ENCODE results near the gene SLC38A10.

SLC38A10 gene

DNA sequence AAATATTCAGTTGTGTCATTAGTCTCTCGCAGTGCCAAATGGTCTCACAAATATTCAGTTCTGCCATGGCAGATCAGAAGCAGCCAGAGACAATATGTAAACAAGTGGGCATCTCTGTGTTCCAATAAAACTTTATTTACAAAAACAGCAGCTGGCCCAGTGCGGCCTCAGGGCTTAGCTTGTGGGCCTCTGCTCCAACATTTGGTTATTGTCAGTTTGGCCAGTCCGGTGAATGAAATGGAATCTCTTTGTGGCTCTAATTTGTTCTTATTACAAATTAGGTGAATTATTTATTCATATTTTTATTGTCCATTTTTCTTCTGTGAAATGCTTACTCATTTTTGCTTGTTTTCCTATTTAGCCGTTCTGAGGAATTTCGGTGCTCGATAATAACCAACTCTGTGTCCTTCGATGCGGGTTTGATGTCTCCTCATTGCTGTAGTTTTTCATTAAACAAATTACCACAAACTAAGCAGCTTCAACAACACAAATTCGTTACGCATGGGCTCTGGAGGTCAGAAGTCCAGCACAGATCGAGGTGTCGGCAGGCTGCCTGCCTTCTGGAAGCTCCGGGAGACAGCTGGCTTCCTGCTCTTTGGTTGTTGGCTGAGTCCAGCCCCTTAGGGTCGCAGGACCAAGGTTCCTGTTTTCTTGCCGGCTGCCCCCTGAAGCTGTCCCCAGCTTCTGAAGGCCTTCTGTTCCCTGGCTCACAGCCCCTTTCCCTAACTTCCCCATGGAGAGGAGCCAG lies 4.1 kb upstream of the SLC38A10 start:
- no peak for DNase-seq (ENCODE audit: low read depth)

- DNase-seq (ENCODE audit: low read depth), result no peak
Measured at GRCh38 chr17:81298325-81298990, 3.4 kb upstream of the SLC38A10 start.

DNA sequence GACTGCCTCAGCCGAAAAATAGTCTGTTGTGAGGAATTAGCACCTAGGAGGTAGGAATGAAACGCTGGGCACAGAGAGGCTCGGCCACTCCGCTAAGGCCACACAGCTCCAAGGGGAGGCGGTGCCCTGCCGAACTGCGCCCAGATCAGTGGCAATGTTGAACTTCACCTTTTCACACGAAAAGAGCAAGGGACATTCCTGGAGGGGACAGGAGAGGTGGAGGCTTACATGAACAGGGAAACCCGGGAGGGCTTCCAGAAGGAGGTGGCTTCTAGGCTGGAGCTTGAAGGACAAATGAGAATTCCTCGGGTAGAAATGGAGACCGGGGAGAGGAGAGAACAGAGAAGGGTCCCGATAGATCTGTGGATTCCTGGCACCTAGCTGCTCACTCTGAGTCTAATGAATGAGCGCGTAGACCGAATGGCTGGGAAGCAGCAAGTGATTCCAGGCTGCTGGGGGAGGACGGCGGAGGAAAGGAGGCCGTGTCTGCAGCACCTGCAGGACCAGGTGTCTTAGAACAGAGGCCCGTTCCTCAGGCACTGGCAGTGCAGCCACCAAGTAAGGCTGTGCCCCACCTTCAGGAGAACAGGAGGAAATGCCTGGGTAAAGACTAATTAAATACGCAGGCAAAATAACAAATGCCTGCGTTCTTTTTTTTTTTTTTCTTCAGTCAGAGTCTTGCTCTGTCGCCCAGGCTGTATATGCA lies 722 bp upstream of the SLC38A10 start:
- peak; percentile 29 for DNase-seq (ENCODE audit: low read depth)

GRCh38 chr17:81294512-81295030 lies 536 bp downstream of the SLC38A10 start:
- DNase-seq (ENCODE audit: low read depth), result no peak

DNA sequence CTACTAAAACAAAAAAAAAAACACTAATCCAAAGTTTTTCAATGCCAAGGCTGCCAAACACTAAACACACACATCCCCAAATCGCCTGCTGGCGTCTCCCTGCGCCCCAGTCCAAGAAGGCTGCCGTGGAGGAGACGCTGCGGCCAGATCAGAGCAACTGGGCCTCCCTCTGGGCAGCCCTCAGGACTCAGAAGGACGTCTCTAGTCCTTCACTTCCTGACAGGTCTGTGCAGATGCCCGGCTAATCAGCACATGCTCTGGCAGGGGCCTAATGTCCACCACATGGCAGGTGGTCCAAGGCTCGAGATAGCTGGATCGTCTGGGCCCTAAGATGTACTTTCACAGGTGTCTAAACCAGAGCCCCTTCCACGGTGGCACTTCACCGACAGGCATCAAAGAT lies 2.7 kb downstream of the SLC38A10 start:
- no peak for DNase-seq (ENCODE audit: low read depth)

- DNase-seq (ENCODE audit: low read depth), result peak; percentile 57
Measured at GRCh38 chr17:81291662-81292061, 3.4 kb downstream of the SLC38A10 start.

GRCh38 chr17:81290230-81290629 lies 4.9 kb downstream of the SLC38A10 start:
- no peak for DNase-seq (ENCODE audit: low read depth)

- DNase-seq (ENCODE audit: low read depth), result no peak
Measured at GRCh38 chr17:81289627-81290026, 5.5 kb downstream of the SLC38A10 start.

DNA sequence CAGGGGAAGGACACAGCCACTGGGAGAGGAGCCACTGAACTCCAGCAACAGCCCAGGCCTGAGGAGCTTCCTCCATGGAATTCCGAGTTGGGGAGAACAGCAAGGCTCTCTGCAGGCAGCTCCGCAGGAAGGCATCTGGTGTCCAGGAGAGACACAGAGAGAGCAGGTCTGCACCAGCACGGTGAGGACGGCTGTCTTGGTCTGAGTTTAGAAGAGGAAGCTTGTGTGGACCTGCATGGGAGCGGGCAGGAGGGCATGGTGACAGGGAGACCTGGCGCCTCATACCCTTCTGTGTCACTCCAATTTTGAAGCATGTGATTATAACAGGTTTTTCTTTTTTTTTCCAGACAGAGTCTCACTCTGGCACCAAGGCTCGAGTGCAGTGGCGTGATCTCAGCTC lies 6.4 kb downstream of the SLC38A10 start:
- no peak for DNase-seq (ENCODE audit: low read depth)

DNA sequence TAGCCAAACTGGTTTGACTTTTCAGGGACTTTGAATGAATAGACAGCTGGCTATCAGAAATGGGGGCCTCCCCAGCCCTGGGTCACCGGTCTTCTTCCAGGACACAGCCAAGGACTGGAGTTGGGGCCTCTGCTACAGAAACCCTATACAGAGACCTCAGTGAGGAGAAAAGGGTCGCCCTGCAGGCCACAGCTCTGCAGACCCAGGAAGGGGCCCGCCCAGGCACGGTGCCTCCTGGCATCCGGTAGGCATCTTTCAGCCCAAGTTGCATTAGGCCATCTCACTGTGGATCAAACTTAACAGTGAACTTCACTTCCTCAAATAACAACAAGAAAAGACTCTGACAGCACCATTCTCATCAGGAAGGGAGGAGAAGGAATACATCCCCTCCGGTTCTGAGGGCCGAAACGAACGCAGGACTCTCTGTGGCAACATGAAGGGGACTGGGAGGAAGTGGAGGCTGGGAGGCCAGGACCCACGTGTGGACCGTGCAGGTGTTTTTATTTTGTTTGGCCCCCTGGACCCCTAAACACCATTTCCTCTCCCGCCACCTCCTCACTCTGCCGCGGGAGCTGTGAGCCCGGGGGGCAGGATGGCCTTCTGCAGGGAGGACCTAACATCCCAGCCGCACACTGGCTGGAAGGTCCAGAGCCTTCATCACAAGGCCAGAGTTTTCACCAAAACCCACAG lies 7.2 kb downstream of the SLC38A10 start:
- no peak for DNase-seq (ENCODE audit: low read depth)

DNA sequence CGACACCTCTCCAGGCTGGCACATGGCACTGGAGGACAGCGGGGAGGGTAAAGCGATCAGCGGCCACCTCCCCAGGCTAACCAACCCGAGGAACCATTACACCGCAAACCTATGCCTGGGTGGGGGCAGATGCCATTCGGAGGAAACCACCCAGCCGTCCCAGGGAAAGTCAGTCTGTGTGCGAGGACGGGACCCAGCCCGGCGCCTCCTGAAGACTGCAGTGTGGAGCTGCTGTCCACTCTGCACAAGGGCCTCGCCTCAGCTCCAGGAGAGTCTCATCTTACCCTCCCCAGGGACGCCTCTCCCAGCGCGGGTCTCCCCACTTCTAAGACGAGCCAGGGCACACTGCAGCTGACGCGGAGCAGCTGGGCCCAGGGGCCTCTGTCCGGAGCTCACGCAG lies 8.0 kb downstream of the SLC38A10 start:
- no peak for DNase-seq (ENCODE audit: low read depth)

- DNase-seq (ENCODE audit: low read depth), result no peak
Measured at GRCh38 chr17:81286491-81287145, 8.5 kb downstream of the SLC38A10 start.

DNA sequence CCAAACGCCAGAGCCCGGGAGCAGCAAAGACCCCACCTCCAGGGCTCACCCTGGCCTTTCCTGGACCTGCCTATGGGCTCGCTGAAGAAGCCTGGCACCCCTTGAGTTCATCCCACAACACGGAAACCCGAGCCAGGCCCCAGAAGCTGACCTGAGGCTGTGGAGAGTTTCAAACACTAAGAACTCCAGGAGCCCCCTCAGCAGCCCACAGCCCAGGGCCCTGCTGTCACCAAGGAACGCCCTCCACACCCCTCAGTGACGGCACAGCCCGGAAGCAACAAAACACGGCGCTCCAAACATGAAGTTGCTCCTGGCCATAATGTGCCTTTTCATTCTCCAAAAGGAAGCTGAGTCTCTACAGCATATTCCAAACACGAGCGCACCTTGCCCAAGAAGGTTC lies 9.2 kb downstream of the SLC38A10 start:
- no peak for DNase-seq (ENCODE audit: low read depth)

GRCh38 chr17:81285179-81285878 lies 9.8 kb downstream of the SLC38A10 start:
- no peak for DNase-seq (ENCODE audit: low read depth)

DNA sequence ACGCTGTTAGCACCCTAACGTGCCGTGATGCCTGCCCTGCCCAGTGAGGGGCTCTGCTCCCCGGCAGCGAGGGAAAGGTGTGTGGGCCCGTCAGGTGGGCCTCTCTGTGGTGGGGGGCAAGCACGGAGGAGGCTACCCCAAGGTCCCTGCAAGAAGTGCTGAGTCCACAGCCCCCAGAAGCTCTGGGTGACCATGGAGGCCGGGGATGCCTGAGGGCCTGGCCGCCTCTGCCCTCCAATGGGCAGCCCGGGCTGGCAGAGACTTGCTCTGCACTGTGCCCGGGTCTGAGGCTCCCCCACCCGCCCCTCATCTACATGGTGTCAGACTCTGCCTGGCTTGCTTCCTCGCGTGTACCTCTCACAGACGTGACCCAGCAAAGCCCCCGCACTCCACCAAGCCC lies 12.2 kb downstream of the SLC38A10 start:
- DNase-seq (ENCODE audit: low read depth), result no peak

DNA sequence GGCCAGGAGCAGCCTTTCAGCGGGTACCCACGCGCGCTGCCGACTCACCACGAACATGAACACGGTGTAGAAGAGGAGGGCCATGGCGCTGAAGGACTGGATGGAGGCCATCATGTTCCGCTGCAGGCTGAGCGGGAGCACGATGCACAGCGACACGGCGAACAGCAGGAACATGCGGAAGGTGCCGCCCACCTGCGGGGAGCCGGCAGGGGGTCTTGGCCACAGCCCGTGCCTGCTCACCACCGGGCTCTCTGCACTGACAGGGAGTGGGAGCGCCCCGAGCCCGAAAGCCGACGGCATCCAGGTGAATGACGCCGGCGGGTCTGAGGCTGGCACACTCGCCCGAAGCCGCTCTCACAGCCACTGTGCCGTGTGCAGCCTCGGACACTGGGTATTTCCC lies 13.0 kb downstream of the SLC38A10 start:
- no peak for DNase-seq (ENCODE audit: low read depth)

- no peak for DNase-seq (ENCODE audit: low read depth)
Measured at GRCh38 chr17:81280571-81280970, 14.5 kb downstream of the SLC38A10 start.

DNA sequence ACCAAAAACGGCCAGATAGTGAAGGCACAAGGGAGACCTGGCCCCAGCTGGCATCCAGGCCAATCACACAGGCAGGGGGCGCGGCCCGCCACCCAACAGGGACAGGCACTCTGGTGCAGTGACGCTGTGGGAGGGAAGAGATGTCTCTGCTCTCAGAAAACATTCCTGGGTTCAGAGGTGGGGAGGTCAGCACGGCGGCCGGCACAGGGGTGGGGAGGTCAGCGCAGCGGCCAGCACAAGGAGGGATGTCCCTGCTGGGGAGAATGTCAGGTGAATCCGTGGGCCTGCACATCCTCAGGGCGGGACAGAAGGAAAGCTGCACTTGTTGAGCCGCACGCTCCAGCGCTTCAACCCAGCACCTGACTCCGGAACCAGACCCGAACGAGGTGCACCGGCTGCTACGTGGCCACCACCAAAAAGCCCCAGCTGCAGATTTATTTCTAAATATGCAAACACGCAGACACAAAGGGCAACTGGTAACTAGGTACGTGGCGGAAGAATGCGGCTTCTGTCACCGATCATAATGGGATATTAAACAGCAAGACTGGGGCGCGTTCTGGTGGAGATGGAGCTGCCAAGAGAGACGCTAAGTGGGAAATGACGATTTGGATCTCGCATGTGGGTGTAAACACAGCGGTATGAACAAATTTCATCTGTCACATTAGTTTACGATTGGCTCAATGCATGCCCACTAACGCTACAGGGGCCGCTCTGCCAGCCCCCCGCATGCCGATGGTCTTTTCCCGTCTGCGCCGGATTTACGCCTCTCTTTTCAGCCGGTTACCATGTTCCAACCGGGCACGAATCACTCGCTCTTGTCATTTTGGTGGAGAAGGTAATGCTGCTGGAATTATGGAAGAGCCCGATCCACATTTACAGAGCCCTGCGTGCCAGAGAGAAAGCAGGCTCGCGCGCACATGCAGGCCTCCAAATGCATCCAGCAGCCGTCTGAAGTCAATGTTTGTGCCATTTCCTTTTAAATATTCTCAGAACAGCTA lies 15.5 kb downstream of the SLC38A10 start:
- DNase-seq (ENCODE audit: low read depth), result no peak

- DNase-seq (ENCODE audit: low read depth), result no peak
Measured at GRCh38 chr17:81278831-81279230, 16.3 kb downstream of the SLC38A10 start.
